HG03135 (cell line): ENCODE results near the gene GCG.

Experiments used
- ATAC-seq: cut with Tn5 transposase; IDR thresholded peaks from one replicate; pipeline ENCODE4 v1.9.1; 2021; ENCODE audit warnings: mild to moderate bottlenecking, moderate library complexity; ENCODE audit not compliant: unreplicated experiment

GCG gene

GRCh38 chr2:162106146-162106551 lies 45.9 kb downstream of the GCG start:
- ATAC-seq: no peak

DNA sequence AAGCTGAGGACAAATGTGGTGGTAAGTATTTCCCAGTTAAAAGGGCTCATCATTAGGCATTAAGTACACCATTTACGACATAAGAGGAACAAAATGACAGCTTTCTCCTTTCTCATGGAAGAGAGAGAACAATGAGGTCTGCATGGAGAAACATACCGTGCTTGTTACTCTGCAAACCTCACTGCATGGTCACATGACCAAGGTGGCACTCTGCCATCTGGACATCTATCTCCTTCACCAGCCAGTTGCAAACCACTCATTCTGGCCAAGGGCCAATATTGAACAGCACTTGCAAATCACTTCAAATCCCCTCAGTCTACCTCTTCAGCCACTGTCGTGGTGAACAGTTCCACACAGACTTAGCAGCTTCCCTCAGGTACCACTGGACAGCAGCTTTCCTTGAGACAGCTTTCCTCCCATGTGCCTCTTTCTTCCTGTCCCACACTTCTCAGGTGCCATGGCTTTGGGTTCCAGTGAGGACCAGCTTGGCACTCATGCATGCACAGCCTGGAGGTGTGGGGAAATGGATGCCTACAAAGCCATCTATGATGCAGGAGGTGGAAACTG lies 48.5 kb downstream of the GCG start:
- ATAC-seq: no peak

- ATAC-seq: no peak
Measured at GRCh38 chr2:162100579-162100978, 51.5 kb downstream of the GCG start.

- no peak for ATAC-seq
Measured at GRCh38 chr2:162099836-162100235, 52.2 kb downstream of the GCG start.
